Endothelial cell of umbilical vein (primary cell): ENCODE measurements around the gene IL4R.

ENCODE experiments used
- POLR2AphosphoS5 ChIP-seq: IDR thresholded peaks from 2 replicates; pipeline ENCODE4 v1.6.1; 2012; ENCODE audit warnings: low read depth, mild to moderate bottlenecking, control low read depth, low read length, moderate library complexity; ENCODE audit not compliant: insufficient read depth
- TF ChIP-seq, protein P1 (sequence below), 2 donors: IDR thresholded peaks; 1 replicate in 1 of 2; 2 replicates in 1 of 2; pipeline ENCODE4 v1.5.1; 2011; ENCODE audit warnings: low read length in 2 of 2, mild to moderate bottlenecking in 2 of 2, moderate library complexity in 2 of 2, control low read depth in 1 of 2, inconsistent platforms in 1 of 2, low read depth in 1 of 2; ENCODE audit not compliant: insufficient read depth in 1 of 2; ENCODE audit errors: extremely low read depth in 1 of 2

DNA sequence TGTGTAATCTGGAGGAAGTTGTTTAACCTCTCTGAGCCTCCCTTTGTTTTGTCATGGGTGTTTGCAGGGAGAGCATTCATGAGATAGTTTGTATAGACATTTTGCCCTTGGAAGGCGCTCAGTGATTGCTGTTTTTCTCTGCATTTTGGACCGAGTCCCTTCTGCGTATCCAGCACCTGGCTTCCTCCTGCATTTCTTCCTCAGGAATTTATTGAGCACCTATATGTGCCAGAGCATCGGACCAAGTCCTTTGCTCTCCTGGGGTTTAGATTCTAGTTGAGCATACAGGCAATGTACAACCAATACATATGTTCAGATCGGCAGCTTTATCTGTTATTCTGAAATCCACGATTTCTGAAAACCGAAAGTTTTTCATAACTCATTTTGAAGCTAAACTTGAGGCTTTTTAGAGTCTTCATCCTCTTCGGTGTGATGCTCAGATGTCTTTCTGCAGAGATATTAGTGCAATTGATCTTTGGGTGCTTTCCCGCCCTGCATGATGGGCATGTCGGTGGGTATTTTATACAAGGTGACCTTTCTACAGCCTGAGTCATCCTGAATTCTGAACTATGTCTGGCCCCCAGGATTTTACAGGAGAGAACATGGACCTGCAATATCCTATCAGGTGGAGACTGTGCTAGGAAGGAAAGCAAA lies 4.1 kb downstream of the IL4R start:
- TF ChIP-seq, protein P1, sequence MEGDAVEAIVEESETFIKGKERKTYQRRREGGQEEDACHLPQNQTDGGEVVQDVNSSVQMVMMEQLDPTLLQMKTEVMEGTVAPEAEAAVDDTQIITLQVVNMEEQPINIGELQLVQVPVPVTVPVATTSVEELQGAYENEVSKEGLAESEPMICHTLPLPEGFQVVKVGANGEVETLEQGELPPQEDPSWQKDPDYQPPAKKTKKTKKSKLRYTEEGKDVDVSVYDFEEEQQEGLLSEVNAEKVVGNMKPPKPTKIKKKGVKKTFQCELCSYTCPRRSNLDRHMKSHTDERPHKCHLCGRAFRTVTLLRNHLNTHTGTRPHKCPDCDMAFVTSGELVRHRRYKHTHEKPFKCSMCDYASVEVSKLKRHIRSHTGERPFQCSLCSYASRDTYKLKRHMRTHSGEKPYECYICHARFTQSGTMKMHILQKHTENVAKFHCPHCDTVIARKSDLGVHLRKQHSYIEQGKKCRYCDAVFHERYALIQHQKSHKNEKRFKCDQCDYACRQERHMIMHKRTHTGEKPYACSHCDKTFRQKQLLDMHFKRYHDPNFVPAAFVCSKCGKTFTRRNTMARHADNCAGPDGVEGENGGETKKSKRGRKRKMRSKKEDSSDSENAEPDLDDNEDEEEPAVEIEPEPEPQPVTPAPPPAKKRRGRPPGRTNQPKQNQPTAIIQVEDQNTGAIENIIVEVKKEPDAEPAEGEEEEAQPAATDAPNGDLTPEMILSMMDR (IDR thresholded peaks at IDR 0.05; ENCODE audit: extremely low read depth in 1 of 2, insufficient read depth in 1 of 2, low read depth in 1 of 2, low read length in 2 of 2) = no peak
- TF ChIP-seq POLR2AphosphoS5 = no peak
